GM18870 (cell line): ENCODE measurements around the gene ATP6V1B1.

Experiments used
- ATAC-seq: cut with Tn5 transposase; IDR thresholded peaks from one replicate; pipeline ENCODE4 v1.9.1; 2021; ENCODE audit warnings: moderate library complexity; ENCODE audit not compliant: unreplicated experiment

Gene ATP6V1B1

DNA sequence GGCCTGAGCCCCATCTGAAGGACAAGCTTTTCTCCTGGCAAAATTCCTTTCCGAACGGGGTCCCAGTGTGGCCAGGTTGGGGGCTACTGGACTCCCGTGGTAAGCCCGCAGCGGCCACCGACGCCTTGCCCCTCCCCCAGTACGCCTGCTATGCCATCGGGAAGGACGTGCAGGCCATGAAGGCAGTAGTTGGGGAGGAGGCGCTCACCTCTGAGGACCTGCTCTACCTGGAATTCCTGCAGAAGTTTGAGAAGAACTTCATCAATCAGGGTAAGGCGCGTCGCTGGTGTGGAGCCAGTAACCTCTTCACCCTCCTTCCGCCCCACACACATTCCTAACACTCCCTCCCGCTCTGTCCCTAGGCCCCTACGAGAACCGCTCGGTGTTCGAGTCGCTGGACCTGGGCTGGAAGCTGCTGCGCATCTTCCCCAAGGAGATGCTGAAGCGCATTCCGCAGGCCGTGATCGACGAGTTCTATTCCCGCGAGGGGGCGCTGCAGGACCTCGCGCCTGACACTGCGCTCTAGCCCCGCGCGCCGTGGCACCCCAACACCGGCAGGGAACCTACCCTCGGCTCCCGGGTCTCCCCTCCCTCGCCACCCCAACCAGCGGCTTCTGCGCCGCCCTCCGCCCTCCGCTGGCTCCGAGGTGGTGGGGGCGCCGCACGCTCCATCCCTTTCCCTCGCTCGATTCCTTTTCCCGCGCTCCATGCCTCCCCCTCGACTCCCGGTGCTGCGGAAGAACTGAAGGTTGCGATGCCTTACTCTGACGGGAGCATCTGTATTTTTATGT is 29.1 kb downstream of the ATP6V1B1 start:
- no peak for ATAC-seq

DNA sequence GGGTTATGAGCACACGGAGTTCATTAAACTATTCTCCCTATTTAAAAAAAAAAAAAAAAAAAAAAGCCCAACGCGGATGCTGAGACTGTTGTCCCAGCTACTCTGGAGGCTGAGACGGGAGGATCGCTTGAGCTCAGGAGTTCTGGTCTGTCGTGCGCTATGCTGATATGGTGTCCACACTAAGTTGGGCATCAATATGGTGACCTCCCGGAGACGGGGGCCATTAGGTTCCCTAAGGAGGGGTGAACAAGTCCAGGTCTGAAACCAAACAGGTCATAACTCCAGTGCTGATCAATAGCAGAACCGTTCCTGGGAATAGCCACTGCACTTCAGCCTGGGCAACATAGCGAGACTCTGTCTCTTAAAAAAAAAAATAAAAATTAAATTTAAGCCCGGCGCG is 29.8 kb downstream of the ATP6V1B1 start:
- no peak for ATAC-seq

DNA sequence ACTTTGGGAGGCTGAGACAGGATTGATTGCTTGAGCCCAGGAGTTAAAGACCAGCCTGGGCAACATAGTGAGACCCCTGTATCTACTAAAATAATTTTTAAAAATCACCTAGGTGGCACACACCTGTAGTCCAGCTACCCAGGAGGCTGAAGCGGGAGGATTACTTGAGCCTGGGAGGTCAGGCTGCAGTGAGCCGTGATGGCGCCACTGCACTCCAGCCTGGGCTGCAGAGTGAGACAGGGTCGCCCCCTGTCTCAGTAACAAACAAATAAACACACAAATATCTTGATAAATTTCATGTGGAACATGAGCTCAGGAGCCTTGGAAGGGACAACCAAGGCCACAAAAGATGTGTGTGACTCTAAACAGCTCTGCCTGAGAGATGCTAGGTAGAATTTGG is 31.0 kb downstream of the ATP6V1B1 start:
- ATAC-seq = no peak

DNA sequence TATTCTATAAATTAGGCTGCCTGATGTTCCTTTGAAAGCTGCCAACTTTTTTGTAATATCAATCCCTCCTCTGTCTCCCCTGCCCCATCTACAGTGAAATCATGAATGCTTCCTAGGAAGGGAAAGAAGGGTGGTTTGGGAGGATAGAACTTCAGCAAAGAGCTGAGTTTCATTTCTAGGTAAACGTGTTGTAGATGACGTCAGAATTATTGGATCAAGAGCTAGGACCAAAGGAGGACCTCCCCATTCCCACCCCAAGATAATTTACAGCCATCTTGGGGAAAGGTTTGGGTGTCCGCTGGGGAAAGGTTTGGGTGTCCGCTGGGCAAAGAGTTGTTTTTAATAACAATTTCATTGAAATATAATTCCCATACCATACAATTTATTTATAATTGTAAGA is 31.5 kb downstream of the ATP6V1B1 start:
- ATAC-seq = no peak

DNA sequence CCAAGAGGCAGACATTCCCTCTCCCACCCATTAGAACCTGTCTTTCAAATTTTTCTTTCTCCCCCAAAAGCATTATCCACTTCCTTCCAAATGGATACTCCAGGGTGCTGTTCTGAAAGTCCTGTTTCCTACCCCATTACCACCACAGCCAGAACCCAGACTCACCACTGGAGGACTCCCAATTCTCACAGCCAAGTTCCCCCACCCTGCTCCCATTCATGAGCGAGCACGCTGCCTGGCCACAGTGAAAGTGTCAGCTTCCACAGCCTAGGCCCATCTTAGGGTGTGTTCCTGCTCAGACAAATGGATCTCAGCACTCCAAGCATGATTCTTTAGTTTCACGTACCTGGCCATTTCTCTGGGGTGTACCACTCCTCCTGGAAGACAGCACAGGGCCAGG is 38.9 kb downstream of the ATP6V1B1 start:
- ATAC-seq = no peak

DNA sequence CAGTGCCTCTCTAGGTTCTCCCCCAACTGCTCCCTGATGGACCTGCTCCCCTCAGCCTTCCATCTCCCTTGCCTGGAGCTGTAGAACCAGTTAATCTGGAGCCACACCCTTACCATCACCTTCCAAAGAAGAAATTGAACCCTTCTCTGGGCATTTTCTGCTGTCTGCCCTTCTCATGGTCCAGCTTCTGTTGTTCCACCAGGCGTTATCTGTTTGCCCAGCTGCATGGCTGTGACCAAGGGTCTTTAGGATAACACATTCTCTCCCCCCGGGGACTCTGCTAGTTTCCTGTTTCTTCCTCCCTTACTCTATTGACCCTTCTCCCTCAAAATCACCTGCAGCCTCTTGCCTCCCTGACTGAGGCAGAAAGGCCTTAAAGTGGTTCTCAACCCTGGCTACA is 39.5 kb downstream of the ATP6V1B1 start:
- ATAC-seq = no peak

DNA sequence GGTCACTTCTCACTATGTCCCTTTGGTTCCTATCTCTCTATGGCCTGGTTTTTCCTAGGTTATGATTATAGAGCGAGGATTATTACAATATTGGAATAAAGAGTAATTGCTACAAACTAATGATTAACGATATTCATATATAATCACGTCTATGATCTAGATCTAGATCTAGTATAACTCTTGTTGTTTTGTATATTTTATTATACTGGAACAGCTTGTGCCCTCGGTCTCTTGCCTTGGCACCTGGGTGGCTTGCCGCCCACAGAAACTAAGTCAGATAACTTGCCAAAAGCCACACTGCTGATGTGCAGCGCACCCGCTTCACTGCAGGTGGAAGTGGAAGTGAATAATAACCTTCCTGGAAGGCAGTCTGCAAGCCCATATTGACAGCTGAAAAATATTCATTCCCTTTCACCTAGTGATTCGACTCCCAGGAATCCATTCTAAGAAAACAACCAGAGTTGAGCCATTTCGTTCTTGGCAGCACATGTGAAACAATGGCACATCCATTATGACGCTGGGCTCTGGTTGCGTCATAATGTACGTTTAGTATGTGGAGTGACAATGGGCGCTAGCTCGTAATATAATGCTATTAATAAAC is 42.0 kb downstream of the ATP6V1B1 start:
- no peak for ATAC-seq

DNA sequence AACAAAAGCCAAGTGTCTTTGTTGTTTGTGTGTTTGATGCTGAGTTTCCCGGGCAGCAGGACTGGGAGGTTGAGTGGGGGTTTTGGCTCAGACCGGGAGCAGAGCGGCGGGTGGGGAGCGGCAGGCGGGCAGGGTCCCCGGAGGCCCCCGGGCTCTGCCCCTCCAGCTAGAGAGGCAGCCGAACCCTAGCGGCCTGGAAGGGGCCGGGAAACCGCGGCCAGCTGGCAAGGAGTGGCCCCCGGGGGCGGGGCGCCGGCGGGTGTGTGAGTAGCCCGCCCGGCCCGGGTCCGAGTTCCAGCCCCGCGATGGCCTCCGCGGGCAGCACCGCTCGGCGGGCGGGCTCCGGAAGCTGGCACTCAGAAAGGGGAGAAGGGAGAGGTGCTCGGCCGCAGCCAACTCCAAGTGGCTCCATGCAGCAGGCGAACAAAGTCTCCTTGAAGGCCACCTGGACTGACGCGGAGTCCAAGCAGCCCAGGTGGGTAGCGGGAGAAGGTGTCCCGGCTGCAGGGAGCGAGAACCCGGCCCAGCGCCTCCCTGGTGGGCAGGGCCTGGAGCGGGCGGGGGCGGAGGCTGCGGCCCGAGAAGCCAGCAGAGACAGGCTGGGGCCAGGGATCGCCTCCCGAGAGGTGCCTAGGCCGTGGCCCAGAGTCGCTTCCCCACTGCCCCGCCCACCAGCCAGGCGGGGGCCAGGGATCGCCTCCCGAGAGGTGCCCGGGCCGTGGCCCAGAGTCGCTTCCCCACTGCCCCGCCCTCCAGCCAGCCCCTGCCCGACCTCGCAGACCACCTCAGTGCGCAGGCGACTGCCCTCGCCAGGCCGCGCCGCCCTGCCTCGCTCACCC is 42.9 kb downstream of the ATP6V1B1 start, which contains the start of gene ANKRD53:
ANKRD53 (plus strand) TSS at position 290 of the 839 bp plus-strand sequence; CDS start at position 306, 16 bp downstream.
- no peak for ATAC-seq

DNA sequence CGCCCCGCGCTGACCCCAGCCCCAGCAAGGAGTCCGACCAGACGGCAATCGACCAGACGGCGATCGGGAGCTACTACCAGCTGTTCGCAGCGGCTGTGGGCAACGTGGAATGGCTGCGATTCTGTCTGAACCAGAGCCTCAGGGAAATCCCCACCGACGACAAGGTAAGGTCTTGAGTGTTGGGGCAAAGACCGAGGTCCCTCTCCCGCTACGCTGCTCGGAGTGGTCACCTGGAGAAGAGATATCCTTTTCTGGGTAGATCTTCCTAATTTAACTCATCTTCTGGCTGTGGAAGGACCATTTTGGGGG is 43.4 kb downstream of the ATP6V1B1 start:
- ATAC-seq = no peak

DNA sequence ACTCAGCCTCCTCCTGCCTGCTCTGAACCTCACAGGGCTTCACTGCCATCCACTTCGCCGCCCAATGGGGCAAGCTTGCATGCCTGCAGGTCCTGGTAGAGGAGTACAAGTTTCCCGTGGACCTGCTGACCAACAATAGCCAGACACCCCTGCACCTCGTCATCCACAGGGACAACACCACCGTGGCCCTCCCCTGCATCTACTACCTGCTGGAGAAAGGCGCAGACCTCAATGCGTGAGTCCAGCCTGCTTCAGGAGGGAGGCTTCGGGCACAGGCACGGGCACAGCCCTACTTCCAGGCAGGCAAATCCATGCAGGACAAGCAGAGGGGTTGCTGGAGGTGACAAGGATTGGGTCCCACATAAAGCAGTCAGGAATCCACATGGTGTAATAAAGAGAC is 43.9 kb downstream of the ATP6V1B1 start:
- no peak for ATAC-seq

DNA sequence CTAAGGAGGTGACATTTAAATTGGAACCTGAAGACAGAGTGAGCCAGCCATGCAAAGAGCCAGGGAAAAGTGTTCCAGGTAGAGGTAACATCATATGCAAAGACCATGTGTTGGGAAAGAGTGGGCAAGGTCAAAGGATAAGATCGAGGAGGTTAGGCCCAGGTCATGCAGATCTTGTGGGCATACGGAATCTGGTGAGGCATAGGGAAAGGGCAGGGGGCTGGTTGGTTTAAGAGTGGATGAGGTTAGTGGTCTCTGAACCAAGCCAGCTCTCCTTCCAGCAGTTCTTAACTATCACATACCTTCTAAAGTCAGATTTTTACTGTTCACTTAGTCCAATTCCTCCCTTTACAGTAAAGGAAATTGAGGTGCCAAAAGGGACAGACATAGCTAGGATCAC is 45.7 kb downstream of the ATP6V1B1 start:
- ATAC-seq = no peak

DNA sequence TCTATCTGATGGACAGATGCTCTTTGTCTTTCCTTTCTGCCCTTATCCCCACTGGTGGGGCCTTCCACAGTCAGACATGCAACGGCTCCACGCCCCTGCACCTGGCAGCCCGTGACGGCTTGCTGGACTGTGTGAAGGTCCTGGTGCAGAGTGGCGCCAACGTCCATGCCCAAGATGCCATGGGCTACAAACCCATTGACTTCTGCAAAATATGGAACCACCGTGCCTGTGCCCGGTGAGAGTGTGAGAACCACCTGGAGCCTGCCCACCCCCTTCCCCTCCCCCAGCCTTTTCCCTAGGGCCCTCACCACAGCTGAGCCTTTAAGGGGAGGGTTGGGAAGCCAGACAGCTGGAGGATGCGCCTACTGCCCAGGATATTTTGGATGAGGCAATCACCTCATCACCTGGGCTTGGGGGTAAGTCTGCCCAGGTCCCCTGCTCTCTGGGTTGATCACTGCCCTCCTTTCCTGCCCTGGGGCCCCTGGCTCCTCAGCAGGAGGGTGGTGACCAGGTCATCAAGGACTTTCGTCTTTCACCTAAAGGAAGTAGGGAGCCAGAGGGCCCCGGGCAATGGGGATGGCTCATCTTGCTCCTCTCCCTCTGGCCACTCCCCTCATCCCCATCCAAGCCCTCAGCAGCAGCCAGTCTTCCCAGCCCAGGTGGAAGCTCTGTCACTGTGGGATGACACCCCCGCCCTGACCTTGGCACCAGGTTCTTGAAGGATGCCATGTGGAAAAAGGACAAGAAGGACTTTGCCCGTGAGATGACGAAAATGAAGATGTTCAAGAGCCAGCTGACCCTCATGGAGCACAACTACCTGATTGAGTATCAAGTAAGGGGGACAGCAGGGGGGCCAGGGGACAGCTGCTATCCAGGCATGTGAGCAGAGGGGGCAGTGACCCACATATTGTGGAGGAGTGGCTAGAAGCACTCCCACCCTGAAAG is 46.4 kb downstream of the ATP6V1B1 start:
- no peak for ATAC-seq

DNA sequence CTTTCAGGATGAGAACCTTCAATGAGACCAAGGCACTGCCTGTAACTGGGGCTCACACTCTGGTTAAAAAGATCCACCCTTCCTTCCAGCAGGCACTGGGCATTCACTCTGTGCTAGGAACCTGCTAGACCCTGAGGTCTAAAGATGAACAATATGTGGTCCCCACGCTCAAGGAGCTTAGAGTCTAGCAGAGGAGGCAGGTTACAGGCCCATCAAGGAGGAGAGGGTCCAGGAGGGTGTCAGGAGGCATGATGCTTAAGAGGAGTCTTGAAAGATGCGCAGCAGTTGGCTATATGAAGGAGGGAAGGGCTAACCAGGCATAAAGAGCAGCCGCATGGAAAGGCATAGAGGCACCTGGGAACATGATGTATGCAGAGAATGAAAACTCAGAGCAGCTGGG is 47.3 kb downstream of the ATP6V1B1 start:
- ATAC-seq = no peak

DNA sequence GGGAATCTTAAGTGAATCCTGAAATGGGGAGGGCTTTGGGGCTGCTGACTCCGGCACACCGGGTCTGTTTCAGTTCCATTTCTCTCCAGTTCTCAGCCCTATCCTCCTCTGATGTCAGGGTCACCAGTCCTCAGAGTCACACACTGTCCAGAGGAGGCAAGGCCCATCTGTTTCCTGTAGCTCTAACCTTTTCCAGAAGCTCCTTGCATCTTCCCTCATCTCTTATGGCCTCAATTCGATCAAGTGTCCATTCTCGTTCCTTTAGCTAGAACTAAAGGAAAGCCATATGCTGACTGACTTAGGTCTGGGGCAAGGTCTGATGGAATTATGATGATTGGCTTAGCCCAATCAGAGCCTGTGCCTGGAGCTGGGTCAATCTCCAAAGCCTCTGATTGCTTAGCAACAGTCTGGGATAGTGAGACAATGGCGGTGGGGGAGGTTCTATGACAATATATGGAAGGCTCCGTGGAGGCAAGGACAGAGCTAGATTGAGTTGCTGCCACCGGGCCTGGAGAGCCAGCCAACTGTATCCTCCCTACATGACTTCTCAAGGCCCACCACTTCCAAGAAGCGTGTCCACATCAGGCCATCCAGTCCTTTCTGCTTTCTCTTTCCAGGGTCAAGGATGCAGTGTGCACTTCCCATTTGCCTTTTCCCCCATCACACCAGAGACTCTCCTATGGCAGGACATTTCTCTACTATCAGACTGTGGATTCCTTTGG is 48.0 kb downstream of the ATP6V1B1 start:
- ATAC-seq = no peak

DNA sequence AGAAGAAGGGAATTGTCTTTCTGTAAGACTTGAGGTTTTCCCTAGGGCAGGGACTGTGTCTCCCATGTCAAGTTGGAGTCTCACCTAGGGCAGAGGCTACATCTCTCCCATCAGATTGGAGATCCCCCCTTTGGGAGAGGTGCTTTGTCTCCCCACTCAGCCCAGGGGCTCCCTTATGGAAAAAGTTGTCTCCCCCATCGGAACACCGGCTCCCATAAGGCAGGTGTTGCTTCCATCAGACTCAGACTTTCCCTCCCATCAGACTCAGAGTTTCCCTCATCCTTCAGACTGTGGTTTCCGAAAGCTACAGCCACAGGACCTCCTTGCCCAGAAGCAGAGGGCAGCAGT is 48.5 kb downstream of the ATP6V1B1 start:
- ATAC-seq = no peak

DNA sequence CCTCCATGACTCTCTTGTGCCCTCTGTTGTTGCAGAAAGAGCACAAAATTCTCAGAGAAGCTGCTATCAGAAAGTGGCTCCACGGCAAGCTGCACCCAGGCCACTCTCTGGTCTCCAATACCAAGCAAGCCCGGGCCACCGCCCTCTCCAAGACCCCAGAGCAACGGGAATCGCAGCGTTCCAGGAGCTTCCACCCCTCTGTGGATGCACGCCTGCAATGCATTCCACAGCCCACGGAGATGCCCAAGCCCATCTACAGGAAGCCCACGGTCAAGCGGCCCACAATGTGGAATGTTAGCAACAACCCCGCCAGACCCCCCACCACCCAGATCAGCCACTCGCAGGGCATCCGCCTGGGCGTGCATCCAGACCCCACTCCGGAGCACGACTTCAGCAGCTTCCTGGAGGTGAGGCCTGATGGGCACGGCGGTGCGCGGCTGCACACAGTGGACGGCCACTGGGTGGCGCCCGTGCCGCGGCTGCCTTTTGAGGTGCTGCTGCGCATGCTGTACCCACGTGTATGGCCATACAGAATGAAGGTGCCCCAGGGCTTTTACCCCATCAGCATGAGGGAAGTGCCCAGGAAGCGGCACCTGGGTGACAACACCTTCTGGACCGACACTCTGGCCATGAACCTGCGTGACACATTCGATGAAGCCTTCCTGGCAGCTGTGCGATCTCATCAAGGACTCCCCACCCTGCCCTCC is 49.0 kb downstream of the ATP6V1B1 start:
- ATAC-seq = peak; percentile 69

DNA sequence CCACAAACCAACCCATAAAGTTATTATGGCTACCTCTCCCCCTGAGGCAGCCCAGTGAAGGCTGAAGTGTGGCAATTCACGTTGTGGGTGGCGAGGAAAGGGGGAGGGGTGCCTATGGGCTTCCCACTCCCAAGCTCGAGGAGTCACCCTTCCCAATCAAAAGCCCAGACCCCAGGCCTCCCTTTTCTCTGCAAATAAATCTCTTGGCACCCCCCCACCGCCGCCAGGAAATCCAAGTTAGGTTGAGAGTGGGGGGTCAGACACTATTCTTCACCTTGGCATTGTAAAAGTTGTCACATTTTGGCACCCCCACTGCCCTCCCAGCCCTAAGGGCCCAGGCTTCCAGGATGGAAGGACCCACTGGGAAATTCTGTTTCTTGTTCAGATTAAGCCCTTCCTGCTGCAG is 49.6 kb downstream of the ATP6V1B1 start:
- no peak for ATAC-seq

DNA sequence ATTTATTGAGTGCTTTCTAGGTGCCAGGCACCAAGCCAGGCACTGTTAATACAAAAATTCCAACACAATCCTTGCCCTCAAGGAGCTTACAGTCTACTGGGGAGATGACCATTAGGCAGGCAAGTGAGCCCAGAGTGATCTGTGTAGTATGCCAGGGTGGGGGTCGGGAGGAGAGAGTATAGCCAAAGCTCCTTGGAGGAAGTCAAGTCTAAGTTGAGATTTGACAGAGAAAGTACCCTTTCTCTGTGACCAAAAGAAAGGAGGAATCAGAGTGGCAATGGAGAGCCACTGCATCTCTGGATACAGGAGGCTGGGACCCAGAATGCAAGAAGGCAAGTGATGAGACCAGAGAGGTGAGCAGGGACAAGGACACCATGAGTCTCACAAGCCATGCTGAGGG is 50.3 kb downstream of the ATP6V1B1 start:
- ATAC-seq = no peak

DNA sequence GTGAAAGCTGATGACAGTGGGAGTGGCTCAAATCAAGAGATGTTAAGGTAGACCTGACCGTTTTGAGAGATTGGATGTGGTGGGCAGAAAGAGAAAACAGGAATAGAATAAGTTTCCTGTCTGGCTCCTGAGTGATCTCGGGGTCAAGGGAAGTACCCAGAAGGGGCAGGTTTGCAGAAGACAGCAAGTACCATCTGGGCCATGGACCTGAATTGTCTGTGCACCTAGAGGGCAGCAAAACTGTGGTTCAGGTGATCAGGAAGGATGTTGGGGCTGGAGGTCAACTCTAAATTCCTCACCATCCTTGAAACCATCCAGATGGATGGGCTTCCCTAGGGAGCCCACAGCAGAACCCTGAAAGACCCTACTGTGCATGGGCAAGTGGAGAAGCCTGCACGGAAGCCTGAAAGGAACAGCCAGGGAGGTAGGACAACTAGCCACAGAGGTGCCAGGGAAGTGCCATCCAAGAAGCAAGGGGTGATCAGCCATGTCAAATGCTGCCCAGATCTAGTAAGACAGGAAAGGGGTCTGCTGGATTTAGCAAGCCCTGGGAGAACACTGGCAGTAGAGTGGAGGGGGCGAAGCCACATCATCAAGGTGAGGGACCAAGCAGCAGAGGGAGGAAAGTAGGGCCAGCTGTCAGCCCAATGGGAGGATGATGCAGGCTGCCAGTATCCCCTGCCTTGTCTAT is 50.9 kb downstream of the ATP6V1B1 start:
- ATAC-seq = no peak
